Measurements from ENCODE around the gene TMEM221. TPM values are rescaled to one million over a fixed set of nuclear protein-coding genes. Genes with fewer than 3 reads are reported as not detected.

The TMEM221 gene
- total RNA-seq, 1 donor from 2014 or later: 0.57 TPM

- no peaks in the 10 kb centered on the region for H3K9me3 Mint-ChIP-seq (ENCODE audit: low read depth)
Observed at GRCh38 chr19:17491287-17491686, 42.8 kb upstream of the TMEM221 start.

DNA sequence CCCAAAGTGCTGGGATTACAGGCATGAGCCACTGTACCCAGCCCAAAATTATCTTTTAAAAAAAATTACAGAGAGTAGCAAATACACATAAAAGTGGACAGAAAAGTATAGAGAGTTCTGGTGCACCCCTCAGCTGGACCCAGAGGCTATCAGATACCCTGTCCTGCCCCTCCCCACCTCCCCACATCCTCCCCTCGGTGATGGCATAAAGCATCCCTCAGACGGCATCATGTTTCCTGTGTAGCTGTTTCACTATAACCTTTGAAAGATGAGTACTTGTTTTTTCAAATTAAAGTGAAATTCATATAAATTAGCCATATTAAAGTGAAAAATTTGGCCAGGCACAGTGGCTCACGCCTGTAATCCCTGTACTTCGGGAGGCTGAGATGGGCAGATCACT, 41.9 kb upstream of the TMEM221 start:
- no peak for DNase-seq (ENCODE audit: low spot score)
- H3K4me1 Mint-ChIP-seq (ENCODE audit: low read depth): no peaks in the 10 kb centered on the region
- no peak overlapping the region for H3K27ac Mint-ChIP-seq (ENCODE audit: unreplicated experiment)
- TF ChIP-seq, protein P1, sequence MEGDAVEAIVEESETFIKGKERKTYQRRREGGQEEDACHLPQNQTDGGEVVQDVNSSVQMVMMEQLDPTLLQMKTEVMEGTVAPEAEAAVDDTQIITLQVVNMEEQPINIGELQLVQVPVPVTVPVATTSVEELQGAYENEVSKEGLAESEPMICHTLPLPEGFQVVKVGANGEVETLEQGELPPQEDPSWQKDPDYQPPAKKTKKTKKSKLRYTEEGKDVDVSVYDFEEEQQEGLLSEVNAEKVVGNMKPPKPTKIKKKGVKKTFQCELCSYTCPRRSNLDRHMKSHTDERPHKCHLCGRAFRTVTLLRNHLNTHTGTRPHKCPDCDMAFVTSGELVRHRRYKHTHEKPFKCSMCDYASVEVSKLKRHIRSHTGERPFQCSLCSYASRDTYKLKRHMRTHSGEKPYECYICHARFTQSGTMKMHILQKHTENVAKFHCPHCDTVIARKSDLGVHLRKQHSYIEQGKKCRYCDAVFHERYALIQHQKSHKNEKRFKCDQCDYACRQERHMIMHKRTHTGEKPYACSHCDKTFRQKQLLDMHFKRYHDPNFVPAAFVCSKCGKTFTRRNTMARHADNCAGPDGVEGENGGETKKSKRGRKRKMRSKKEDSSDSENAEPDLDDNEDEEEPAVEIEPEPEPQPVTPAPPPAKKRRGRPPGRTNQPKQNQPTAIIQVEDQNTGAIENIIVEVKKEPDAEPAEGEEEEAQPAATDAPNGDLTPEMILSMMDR (IDR thresholded peaks at IDR 0.05): no peak
- H3K9me3 Mint-ChIP-seq (ENCODE audit: low read depth): no peaks in the 10 kb centered on the region
- H3K4me3 Mint-ChIP-seq (ENCODE audit: unreplicated experiment): no peak overlapping the region
- H3K27me3 Mint-ChIP-seq (ENCODE audit: low read depth): no peaks in the 10 kb centered on the region
- H3K36me3 Mint-ChIP-seq (ENCODE audit: low read depth): peaks cover 2% of the 10 kb centered on the region

More at GRCh38 chr19:17491287-17491686, 42.8 kb upstream of the TMEM221 start:
- TF ChIP-seq, protein P1 (IDR thresholded peaks at IDR 0.05): no peak
- Mint-ChIP-seq H3K4me3 (ENCODE audit: unreplicated experiment) (no peak overlapping the region), H3K36me3 (ENCODE audit: low read depth) (peaks cover 2% of the 10 kb centered on the region), H3K27me3 (ENCODE audit: low read depth) (no peaks in the 10 kb centered on the region), H3K4me1 (ENCODE audit: low read depth) (no peaks in the 10 kb centered on the region), H3K27ac (ENCODE audit: unreplicated experiment) (no peak overlapping the region)
- DNase-seq (ENCODE audit: low spot score): no peak

- Mint-ChIP-seq H3K4me1 (ENCODE audit: low read depth) (no peaks in the 10 kb centered on the region), H3K9me3 (ENCODE audit: low read depth) (no peaks in the 10 kb centered on the region), H3K27me3 (ENCODE audit: low read depth) (no peaks in the 10 kb centered on the region), H3K36me3 (ENCODE audit: low read depth) (peaks cover 2% of the 10 kb centered on the region), H3K4me3 (ENCODE audit: unreplicated experiment) (no peak overlapping the region), H3K27ac (ENCODE audit: unreplicated experiment) (peak overlapping the region; percentile 67)
- DNase-seq (ENCODE audit: low spot score): no peak
- TF ChIP-seq, protein P1 (IDR thresholded peaks at IDR 0.05): peak; percentile 4
Observed at GRCh38 chr19:17489392-17490030, 41.0 kb upstream of the TMEM221 start.

GRCh38 chr19:17488593-17489391, 40.3 kb upstream of the TMEM221 start:
- TF ChIP-seq, protein P1 (IDR thresholded peaks at IDR 0.05): no peak
- Mint-ChIP-seq H3K4me3 (ENCODE audit: unreplicated experiment) (no peak overlapping the region), H3K36me3 (ENCODE audit: low read depth) (peaks cover 2% of the 10 kb centered on the region), H3K27ac (ENCODE audit: unreplicated experiment) (peak overlapping the region; percentile 59), H3K4me1 (ENCODE audit: low read depth) (no peaks in the 10 kb centered on the region), H3K9me3 (ENCODE audit: low read depth) (no peaks in the 10 kb centered on the region), H3K27me3 (ENCODE audit: low read depth) (no peaks in the 10 kb centered on the region)
- DNase-seq (ENCODE audit: low spot score): no peak

- Mint-ChIP-seq H3K9me3 (ENCODE audit: low read depth) (no peaks in the 10 kb centered on the region), H3K4me1 (ENCODE audit: low read depth) (no peaks in the 10 kb centered on the region), H3K36me3 (ENCODE audit: low read depth) (peaks cover 2% of the 10 kb centered on the region), H3K4me3 (ENCODE audit: unreplicated experiment) (no peak overlapping the region), H3K27ac (ENCODE audit: unreplicated experiment) (no peak overlapping the region), H3K27me3 (ENCODE audit: low read depth) (no peaks in the 10 kb centered on the region)
- DNase-seq (ENCODE audit: low spot score): no peak
- TF ChIP-seq, protein P1 (IDR thresholded peaks at IDR 0.05): no peak
Observed at GRCh38 chr19:17487284-17488121, 39.0 kb upstream of the TMEM221 start.
